GM19372 (cell line): ENCODE results near the gene FMN1.

Experiments
- ATAC-seq: cut with Tn5 transposase; IDR thresholded peaks from one replicate; pipeline ENCODE4 v1.9.1; 2021; ENCODE audit warnings: mild to moderate bottlenecking, low read depth, moderate library complexity; ENCODE audit not compliant: unreplicated experiment

FMN1 gene

DNA sequence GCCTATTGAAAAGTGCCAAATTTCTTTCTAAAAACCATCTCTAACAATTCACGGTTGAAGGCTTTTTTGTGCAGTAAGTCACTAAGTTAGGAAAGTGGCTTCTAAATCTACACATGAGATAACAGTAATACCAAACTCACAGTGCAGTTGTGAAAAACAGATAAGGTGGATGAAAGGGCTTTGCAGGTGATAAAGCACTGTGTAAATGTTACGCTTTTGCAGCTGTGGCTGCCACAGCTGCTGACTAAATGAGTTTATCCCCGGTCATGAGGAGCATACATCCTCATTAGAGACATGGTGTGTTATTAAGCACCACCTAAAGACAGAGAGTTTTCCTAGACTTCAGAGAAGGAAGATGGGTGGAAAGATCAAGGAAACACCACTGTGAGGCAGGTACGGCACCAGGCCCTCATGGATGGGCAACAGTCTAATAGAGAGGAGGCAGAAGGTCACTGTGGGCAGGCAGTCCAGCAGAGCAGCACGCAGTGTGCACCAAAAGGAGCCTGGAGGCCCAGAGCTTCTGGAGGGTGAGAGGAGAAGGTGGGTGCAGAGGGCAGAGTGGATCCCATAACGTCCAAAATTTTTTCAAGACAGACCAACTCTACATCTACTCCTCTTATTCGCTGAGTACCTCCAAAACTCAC, 68.5 kb downstream of the FMN1 start:
- ATAC-seq, result no peak

DNA sequence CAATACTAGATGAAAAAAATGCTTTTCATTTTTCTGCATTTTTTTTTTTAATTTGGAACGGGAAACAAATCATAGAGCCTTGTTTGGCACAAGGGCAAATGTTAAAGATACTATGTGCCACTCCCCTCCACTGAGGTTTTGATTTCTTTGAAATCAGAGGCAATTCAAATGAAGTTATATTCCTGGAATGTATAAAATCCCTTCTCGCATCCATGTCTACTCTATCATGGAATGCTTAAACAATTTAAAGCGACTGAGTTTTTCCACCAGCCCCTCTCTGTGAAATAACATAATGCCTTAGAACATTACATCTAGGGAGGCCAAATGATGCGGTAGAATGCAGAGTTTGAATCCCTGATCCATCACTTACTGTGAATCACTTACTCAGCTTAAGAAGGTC, 69.7 kb downstream of the FMN1 start:
- no peak for ATAC-seq

GRCh38 chr15:33124279-33124678, 70.2 kb downstream of the FMN1 start:
- ATAC-seq, result no peak

- no peak for ATAC-seq
Observed at GRCh38 chr15:33119865-33120264, 74.6 kb downstream of the FMN1 start.

DNA sequence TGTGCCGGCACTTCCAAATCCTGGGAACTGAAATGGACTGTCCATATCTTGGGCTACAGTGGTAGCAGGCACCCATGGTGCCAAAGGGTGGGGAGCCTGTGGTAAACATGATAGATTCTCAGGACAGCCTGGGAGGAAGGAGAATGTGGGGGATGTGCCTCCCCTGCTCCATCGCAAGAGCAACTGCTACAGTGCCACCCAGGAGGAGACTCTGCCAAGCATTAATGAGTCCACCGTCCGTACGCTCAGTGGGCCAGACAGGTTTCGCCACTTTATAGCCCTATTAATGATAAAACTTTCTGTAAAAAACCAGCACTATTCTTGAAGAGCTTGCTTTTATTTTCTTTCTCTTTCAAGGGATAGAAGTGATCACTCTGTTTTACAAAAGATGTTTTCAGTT, 75.2 kb downstream of the FMN1 start:
- ATAC-seq, result no peak

- ATAC-seq, result no peak
Observed at GRCh38 chr15:33116198-33116597, 78.3 kb downstream of the FMN1 start.

GRCh38 chr15:33115191-33115861, 79.2 kb downstream of the FMN1 start:
- no peak for ATAC-seq

GRCh38 chr15:33114374-33114717, 80.2 kb downstream of the FMN1 start:
- no peak for ATAC-seq

DNA sequence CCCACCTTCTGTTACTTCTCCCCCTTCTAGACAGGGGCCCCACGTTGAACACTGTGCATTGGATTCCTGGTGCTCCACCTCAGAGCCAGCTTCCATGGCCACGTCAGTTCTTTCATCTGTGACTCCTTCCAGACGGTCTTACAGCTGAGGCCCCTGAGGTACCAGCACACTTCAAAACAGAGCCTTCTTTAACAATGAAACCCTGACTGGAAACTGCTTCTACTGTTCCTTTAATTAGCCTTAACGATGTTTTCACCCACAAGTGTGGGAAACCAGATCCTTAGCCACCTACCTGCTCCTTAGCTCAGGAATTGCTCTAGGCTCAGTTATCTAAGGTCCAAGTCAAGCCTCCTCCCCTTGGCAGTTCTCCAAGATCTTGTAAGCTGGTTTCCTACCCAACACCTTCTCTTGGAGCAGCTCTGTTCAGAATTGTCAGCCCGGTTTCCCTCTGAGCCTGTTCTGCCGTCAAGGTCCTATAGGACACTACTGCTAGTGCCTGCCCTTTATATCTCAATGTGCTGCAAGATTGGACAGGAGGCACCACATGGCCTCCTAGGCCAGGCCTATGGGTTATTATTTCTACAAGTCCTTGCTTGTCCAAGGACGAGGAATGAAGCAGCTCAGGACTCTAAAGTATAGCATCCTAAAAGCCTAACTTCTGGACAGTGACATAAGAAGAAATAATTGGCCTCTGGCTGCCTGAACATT, 80.7 kb downstream of the FMN1 start:
- ATAC-seq, result no peak

DNA sequence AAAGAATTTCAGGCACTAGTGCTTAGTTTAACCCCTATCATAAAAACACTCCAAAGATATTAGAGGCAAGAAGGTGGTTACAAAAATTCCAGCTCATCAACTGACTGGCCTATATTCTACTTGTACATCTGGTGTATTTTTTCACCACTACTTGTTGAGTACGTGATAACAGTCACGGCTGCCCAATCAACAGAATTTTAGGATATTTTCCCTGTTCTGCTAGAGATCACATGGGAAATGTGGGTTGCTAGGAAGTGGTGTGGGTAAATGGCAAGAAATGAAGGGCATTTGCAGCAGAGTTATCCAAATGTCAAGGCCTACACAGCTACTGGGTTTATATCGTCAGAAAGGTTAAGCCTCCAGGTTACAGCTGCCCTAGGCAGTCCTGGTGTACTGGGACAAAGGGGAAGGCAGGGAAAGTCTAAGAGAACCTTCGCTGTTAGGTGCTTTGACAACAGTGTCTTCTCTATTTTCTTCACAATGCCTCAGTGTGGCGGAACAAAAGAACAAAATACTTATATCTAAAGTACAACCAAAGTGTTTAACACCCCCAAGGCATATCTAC, 81.9 kb downstream of the FMN1 start:
- ATAC-seq, result no peak

DNA sequence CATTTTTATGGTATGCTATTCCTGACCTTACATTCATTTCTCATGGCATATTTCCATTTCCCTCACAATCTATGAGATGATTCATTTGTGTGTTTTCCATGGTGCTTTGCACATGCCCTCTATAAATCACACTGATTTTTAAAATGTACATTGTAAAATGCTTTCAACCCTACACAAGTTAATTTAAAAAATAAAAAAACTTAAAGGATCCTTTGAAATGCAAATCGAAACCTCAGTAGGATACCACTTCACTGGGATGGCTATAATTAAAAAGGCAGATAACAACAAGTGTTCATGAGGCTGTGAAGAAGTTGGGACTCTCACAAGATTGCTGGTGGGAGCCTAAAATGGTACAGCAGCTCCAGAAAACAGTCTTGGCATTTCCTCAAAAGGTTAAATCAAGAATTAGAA, 83.5 kb downstream of the FMN1 start:
- no peak for ATAC-seq

DNA sequence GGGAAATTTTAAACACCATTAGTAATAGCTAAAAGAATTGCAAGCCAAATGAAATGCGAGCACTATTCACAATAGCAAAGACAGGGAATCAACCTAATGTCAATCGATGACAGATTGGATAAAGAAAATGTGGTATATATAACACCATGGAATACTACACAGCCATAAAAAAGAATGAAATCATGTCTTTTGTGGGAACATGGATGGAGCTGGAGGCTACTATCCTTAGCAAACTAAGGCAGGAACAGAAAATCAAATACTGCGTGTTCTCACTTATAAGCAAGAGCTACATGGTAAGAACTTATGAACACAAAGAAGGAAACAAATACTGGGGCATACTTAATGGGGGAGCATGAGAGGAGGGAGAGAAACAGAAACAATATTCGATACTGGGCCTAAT, 85.2 kb downstream of the FMN1 start:
- ATAC-seq, result no peak

GRCh38 chr15:33108518-33108917, 86.0 kb downstream of the FMN1 start:
- ATAC-seq, result no peak

DNA sequence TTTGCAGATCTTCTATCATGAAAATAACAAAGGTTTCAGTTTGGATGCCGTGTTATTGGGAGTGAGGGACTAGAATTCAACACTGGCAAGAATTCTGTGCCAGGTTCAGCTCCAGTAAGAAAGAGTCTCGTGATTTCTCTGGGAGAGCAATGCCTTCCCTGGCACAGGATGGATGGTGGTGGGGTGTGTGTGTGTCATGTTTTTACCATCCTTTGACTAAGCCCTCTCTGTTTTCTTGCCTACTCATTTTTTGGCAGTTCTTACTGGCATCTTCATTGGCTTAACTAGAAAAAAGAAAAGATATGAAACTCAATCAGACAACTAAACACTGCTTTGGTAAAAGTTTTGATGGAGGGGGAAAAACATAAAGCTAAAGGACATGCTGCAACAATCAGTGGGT, 86.6 kb downstream of the FMN1 start:
- ATAC-seq, result no peak

- no peak for ATAC-seq
Observed at GRCh38 chr15:33104212-33104611, 90.3 kb downstream of the FMN1 start.

GRCh38 chr15:33101036-33101435, 93.5 kb downstream of the FMN1 start:
- ATAC-seq, result no peak

DNA sequence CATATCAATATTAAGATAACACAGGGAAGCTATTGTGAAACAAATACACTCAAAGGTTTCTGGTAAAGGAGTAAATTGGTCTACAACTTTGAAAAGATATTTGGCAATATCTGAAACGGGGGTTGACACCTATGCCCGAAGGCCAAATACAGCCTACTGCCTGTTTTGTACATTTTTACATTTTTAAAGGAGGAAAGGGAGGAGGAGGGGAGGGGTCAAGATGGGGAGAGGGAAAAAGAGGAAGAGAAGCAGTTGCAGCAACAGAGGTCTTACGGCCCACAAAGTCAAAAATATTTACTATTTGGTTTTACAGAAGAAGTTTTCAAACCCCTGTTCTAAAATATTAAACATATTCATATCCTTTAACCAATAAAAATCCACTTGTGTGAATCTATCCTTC, 94.2 kb downstream of the FMN1 start:
- ATAC-seq, result no peak

GRCh38 chr15:33099739-33100138, 94.8 kb downstream of the FMN1 start:
- ATAC-seq, result no peak

- ATAC-seq, result no peak
Observed at GRCh38 chr15:33099213-33099612, 95.3 kb downstream of the FMN1 start.

DNA sequence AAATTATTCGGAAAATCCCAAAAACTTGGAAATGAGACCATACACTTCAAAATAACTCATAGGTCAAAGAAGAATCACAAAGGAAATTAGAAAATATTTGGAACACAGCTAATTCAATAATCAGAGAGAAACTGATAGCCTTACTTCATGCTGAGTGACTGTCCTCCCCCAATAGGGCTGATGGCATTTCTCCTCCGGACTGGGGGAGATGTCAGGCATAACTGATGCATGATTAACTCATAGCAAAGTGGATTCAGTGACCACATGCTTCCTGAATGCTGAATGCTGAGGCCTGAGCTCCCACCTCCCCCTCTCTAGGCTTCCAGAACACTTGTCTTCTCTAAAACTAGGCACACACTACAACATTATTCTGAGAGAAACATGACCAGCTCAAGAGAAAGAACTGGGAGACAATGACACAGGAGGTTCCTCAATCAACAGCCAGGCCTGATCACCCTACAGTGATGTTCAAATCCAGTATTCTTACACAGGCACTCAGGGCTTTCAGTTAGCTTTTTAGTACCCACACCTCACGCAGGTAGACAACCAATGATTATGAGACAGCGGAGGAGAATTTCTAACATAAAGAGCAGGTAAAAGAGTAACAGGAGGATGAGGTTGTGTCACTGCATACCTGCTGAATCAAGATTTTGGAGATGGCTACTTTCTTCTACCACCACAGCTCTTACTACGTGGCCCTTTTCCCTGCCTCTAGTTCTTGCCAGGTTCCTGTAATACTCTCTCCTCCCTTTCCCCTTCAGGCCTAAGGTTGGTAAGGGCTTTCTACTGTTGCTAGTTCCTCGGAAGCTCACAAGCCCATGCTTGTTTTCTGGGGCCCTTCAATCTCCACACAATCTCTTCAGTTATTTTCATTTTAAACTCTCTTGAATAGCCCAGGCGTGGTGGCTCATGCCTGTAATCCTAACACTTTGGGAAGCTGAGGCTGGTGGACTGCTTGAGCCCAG, 96.1 kb downstream of the FMN1 start:
- ATAC-seq, result no peak

GRCh38 chr15:33096134-33096533, 98.4 kb downstream of the FMN1 start:
- ATAC-seq, result no peak
